ENCODE data around the gene NSUN4. TPM values are rescaled to one million over a fixed set of nuclear protein-coding genes. Genes with fewer than 3 reads are reported as not detected.

The NSUN4 gene
- total and polyA plus RNA-seq, 2 of the 13 experiments (the other 11 are each of a cell fraction or from before 2014, with no cell fraction given): 21.5 to 23.5 TPM

DNA sequence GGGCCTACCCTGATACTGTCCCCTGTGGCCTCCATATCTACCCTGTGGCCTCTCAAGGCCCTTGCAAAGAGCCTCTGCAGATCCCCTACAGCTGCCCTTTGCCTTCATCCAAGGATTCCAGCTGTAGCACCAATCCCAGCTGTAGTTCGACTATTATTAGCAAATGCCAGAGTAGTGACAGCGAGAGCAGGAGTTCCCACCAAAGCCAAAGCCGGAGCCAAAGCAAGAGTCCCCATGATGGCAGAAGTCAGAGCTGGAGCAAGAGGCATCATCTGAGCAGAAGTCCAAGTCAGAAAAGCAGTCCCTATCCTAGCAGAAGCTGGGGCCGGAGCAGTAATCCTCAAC lies 2.7 kb downstream of the NSUN4 start (continued):
- TF ChIP-seq CEBPB (IDR thresholded peaks at IDR 0.05; ENCODE audit: borderline replicate concordance, low read depth, low read length): no peak
- no peak for TF ChIP-seq TCF7 (IDR thresholded peaks at IDR 0.05; ENCODE audit: low read depth)
- TF ChIP-seq FOXO1 (CRISPR knock-in tag; IDR thresholded peaks at IDR 0.05): no peak

- H3K4me2 ChIP-seq (ENCODE audit: low read depth, low read length): no peak overlapping the region
- CTCF ChIA-PET (ENCODE audit: low intra/inter-chr PET ratio, low total read pairs): no interaction called here
Observed at GRCh38 chr1:46343705-46344104, 3.1 kb downstream of the NSUN4 start.

More at GRCh38 chr1:46343705-46344104, 3.1 kb downstream of the NSUN4 start:
- Histone ChIP-seq H3K27me3 (ENCODE audit: control insufficient read depth in 1 of 2, insufficient read depth in 2 of 2, low read length in 2 of 2) (no peaks in the 10 kb centered on the region; a peak in 1 of 5 replicates), H3K4me3 (replicated peaks in 1 of 3; ENCODE audit: insufficient read depth in 1 of 3, low read depth in 2 of 3, low read length in 3 of 3) (no peak overlapping the region), H3K9me3 (ENCODE audit: low read length) (no peaks in the 10 kb centered on the region), H2AFZ (ENCODE audit: low read length) (no peak overlapping the region), H4K20me1 (ENCODE audit: insufficient read depth, low read length) (no peaks in the 10 kb centered on the region), H3K9ac (ENCODE audit: insufficient read depth, low read depth, low read length) (no peak overlapping the region), H3K27ac (ENCODE audit: extremely low read length, insufficient read depth, low read length) (no peak overlapping the region), H3K4me1 (ENCODE audit: insufficient read depth, low read length) (peaks cover 59% of the 10 kb centered on the region), H3K79me2 (ENCODE audit: insufficient read depth, low read length) (peaks cover 17% of the 10 kb centered on the region), H3K36me3 (replicated peaks in 1 of 2; ENCODE audit: control insufficient read depth in 1 of 2, insufficient read depth in 2 of 2, low read length in 2 of 2) (peaks cover 6 to 25% of the 10 kb centered on the region in 2 experiments; a peak in 4 of 5 replicates)
- no peak for ATAC-seq
- BruUV-seq (replicated peaks): no TSS peak
- in situ Hi-C loops (cut with HindIII; ENCODE audit: extremely low pct_ligation_motif_present, low pct_unique_long_range_greater_than_20kb): no loop called here
- no peak for DNase-seq (ENCODE audit: low spot score)
- POLR2A ChIA-PET: interaction anchor here (2.3 kb wide), 1 partner anchor 40 kb away, joined by 6 read pairs; the partner anchor contains the start of genes LRRC41 and UQCRH
- no peak for FAIRE-seq
- WGBS (ENCODE audit: low lambda C conversion rate): 93% methylated on average over 4 of the region's 4 CpGs
- TF ChIP-seq ARID2 (CRISPR knock-in tag; IDR thresholded peaks at IDR 0.05; ENCODE audit: borderline replicate concordance) (no peak), NFATC3 (CRISPR knock-in tag; IDR thresholded peaks at IDR 0.05) (no peak), MYC (CRISPR knock-in tag; IDR thresholded peaks at IDR 0.05; ENCODE audit: borderline replicate concordance) (no peak), RBFOX2 (IDR thresholded peaks at IDR 0.05; ENCODE audit: low read depth, low read length) (0 out of 2 replicates have a peak, but pooled peaks have one; percentile 29)
- TF ChIP-seq, protein P1, sequence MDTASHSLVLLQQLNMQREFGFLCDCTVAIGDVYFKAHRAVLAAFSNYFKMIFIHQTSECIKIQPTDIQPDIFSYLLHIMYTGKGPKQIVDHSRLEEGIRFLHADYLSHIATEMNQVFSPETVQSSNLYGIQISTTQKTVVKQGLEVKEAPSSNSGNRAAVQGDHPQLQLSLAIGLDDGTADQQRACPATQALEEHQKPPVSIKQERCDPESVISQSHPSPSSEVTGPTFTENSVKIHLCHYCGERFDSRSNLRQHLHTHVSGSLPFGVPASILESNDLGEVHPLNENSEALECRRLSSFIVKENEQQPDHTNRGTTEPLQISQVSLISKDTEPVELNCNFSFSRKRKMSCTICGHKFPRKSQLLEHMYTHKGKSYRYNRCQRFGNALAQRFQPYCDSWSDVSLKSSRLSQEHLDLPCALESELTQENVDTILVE (CRISPR knock-in tag; IDR thresholded peaks at IDR 0.05): no peak
- intact Hi-C loops (cut with micrococcal nuclease; ENCODE audit: unreplicated experiment): no loop called here

Data from HepG2 (cell line).